Activated CD8-positive, alpha-beta memory T cell treated with anti-CD3 and anti-CD28 coated beads, Interleukin-2, amount 50 U/mL, for 1 hour (primary cell): ENCODE results near the gene FAM170B.

Experiments used
- DNase-seq: peaks from one replicate; pipeline ENCODE4 v3.0.0-alpha.2; 2020; ENCODE audit errors: extremely low read depth

FAM170B gene

DNA sequence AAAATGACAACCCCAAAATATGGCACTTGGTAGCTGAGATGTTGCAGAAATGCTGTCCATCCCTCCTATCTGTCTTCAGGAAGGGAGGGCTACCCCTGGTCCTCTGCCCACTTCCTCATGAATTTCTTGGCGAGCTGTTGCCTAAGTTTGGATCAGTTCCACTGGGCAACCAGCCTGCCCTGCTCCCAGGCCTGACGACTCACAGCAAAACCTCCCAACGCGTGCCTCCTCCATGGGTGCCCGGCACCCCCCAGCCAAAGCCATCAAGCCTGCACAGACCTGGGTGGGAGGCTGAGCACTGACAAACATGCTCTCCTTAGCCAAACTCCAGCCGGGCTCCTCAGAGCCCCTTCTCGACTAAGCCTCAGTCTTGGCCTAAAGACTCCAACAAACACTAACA is 27.4 kb downstream of the FAM170B start:
- no peak for DNase-seq

DNA sequence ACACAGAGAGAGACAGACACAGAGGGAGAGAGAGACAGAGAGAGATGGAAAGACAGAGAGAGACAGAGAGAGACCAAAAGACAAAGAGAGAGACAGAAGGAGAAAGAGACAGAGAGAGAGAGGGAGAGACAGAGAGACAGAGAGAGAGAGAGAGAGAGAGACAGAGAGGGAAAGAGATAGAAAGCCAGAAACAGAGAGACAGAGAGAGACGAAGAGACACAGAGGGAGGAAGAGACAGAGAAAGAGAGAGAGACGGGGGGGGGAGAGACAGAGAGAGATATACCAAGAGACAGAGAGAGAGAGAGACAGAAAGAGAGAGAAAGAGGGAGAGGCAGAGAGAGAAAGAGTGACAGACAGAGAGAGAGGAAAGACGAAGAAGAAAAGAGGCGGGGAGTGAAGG is 28.7 kb downstream of the FAM170B start:
- DNase-seq: no peak

DNA sequence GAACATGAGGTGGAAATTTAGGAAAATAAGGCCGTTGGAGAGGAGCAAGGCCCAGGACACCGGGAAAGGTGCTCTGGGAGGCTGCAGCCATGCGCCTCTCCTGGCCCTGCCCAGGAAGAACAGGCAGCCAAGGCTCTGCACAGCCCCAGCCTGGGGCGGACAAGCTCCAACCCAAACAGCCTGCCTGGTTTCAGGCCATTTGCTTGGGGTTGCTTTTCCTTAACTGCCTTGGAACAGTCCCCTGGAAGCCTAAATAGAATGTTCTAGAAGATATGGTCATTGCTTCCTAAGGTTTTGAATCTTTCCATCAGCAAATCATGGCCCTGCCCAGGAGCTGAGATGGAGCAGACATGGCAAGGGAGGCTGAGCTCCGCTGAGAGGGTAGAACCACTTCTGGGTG is 29.5 kb downstream of the FAM170B start:
- DNase-seq: no peak

DNA sequence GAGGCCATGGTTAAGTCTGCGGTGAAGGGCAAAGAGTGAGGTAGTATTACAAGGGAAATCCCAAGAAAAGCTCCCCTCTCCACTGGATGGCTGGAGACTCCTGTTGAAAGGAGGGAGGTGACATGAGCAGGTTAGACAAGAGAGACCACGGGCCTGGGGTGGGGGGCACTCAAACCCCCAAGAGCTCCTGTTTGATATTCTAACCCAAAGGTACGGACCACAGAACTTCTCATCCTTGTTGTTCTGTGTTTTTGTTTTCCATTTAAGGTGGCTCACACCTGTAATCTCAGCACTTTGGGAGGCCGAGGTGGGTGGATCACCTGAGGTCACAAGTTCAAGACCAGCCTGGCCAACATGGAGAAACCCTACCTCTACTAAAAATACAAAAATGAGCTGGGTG is 30.1 kb downstream of the FAM170B start:
- DNase-seq: no peak

DNA sequence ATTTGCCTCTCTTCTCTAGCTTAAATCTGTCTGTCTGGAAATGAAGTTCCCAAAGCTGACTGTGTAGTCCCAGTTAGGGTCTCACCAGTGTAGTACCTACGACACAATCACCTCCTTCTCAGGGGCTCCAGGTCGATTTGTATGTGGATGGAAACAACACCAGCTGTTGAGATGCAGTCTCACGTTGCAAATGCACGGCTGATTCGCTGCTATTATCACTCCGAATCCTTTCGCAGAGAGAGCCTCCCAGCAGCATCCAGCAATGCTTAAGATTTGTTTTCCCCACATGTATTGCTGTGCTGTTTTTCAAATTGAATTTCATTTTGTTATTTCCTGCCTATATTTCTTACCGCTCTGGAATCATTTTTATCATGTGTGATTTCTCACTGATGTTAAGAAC is 34.8 kb downstream of the FAM170B start:
- DNase-seq: no peak

DNA sequence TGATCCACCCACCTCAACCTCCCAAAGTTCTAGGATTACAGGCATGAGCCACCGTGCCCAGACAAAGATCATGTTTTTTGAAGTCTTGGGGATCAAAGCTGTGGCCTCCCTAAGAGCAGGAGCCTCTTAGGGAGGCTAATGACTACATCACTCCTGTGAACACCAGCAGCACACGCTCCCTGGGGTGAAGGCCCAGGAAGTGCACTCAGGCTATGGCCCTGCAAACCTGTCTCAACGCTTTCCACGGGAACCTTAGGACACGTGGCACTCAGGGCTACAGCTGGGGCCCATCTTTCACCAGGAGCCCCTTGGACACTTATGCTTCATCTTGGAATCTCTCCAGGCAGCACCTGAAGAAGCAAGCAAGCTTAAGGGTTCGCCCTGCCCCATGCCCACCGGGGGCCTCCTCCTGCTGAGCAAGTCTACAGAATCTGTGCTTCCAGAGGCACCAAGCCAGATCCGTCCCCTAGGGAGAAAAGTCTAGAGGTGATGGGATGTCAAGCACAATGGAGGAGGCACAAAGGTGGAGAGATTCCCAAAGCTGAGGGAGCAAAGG is 36.9 kb downstream of the FAM170B start:
- DNase-seq: no peak

DNA sequence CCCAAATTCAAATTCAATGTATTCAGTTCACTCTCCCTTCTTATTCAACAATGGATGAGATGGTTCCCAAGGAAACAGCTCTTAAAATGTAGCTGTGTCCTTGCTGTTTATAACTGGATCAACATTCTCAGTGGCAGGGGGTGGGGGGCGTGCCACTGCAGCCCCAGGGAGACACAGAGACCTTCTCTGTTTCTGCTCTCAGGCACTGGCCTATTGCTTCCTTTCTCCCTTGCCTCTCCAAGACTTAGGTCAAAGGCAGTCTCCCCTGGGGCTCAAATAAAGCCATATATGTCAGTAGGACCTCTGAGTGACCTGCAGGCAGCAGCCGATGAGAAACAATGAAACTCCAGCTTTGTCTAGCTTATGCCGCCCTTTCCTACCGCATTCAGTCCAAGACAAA is 39.2 kb downstream of the FAM170B start:
- no peak for DNase-seq

DNA sequence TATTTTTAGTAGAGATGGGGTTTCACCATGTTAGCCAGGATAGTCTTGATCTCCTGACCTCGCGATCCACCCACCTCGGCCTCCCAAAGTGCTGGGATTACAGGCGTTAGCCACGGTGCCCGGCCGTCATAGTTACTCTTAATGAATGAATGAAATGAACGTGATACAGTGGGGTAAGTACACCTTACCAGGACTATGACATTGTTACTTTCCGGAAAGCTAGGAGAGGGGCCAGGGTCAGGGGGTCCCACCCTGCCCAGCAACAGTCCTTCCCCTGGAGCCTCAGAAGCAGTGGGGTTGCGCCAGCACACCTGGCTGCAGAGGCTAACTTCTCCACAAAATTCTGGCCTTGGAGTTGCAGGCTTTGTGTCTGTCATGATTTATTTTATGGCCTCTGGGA is 39.9 kb downstream of the FAM170B start:
- no peak for DNase-seq

DNA sequence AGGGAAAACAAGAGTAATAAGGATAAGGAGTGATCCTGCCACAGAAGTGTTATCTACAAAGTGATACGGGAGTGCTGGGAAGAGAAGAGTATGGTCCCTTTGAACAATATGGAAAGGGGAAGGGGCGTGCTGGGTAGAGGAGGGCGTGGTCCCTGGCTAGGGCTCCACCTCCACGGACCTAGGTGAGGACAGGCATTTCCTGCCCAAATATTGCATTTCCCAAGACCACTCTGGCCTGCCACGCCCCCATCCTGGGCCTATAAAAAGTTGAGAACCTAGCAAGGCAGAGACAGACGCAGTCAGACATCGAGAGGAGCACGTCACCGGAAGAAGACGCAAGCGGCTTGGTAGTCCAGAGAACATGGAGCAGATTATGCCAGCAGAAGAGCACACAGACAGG is 41.3 kb downstream of the FAM170B start:
- DNase-seq: no peak

DNA sequence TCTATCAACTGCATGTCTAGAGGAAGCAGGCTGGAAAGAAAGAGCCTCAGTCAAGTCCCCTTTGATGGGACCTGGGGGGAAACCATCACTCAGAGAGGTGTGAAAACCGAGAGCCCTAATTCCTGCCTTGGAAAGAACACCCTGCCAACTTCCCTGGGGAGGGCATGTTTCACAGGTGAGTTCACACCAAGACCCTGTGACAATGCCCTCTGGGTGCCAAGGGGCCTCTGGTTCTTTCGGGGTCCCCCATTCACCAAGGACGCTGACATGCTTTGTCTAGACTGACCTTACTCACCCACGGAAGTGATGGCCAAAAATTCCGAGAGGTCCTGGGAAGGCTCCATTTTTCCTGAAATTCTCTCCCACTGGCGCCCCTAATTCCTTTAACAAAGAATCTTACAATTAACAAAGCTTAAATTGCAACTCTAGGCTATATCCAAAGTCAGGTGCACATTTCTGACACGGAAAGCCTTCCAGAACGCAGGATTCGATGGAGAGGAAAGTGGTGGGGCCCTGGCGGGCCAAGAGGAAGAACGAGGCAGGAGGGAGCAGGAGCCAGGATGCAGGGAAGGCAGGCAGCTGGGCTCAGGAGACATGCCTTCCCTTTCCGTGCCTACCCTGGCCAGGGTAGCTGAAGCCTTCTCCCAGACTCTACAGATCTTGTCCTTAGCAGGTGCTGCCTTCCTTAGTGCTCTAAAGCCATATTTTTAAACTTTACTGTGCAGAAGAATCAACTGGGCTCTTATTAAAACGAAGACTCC is 42.2 kb downstream of the FAM170B start:
- DNase-seq: no peak

DNA sequence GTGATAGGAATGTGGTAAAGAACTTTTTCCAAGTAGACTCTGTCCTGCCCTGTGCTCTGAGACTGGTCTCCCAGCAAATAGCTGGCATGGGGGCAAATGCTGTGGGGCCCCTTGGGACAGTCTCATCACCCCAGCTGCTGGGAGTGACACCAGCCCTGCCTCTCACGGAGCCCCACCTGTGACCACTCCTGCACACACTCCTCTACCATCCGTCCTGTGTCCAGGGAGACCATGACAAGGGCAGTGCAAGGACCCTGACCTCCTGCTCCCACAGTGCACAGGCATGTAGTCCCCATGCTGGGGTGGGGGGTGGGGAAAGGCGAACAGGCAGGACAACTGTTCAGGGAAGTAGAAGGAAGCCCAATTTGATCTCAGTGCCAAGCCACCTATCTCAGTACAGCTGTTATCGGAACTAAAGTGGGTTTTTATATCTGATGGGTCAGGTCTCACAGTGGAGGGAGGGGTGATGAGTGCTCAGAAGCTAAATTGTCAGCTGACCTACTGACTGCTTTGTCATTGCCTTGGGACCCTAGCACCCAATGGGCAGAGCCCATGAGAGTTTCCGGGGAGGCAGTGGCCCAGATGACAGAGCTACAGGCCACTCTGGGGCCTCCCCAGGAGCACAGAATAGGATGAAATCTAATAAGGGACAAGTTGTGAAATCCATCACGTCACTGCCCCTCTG is 43.0 kb downstream of the FAM170B start:
- no peak for DNase-seq

DNA sequence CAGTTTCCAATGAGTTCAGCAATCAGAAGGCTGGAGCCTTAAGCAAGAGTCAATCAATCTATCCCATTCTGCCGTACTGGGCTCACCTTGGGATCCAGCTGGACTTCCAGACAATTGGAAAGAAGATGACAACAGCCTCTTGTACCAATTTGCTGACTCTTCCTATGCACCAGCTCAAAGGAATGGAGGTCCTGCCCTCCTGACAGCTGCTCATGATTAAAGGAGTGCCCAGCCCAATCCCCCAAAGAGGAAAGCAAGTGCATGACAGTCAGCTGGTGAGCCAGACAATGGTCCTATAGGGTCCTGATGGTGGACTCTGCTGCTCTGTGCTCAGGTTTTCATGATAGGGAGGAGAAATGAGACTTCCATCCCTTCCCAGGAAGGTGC is 43.6 kb downstream of the FAM170B start:
- no peak for DNase-seq

DNA sequence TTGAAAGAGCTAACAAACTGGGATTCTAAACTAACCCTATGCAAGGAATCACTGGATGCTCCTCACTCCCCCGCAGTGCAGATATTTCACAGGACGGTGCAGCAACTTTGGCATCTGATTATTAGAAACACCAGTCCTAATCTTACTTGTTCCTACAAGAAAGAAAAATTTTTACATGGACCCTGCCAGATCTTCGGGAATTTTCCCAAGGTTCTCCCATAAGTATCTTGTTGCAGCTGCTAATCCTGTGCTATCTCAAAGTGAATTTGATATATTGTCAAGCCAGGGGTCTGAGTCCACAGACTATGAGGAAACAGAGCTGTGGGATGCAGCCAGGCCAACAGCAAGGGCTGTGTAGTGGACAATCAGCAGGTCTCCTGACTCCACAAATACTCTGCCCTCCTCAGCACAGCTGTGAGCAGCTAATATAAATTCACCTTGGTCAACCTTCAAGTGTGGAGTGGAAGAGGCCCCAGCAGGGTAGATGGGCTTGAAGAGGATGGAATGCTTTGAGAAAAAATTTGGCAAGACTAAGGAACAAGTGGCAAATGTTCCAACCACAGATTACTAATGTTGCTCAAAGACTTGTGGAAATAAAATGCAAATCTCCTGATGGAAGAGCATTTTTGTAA is 44.1 kb downstream of the FAM170B start:
- no peak for DNase-seq

DNA sequence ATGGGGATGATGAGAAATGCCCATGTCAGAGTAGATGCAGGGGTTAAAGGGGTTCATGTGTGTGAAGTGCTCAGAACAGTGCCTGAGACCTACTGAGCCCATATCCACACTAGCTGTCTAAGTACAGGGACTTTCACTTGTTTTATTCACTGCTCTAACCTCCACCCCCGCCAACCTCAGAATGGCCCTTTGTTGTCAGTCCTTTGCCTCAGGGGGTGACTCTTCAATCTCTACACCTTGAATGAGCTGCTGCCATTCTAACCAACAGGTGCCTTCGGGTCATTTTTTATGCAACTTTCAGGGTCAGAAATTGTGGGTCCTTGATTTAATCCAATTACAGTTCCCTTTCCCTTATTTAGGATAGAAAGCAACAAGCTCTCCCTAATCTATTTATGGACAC is 44.7 kb downstream of the FAM170B start:
- no peak for DNase-seq

DNA sequence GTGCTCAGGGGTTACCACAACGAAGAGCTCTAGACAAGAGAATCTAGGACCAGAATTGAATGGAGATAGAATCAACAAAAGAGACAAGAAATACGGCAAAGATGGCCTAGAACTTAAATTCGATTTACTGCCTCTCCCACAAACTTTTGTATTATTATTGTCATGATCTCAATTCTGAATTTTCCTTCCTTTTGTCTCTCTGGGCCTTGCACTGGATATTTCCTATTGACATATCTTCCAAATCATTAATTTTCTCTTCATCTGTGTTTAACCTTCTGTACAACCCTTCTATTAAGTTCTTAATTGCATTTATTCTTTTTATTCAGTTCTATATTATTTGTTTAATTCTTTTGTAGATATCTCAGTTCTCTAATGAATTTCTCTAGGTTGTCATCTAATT is 46.9 kb downstream of the FAM170B start:
- DNase-seq: no peak

DNA sequence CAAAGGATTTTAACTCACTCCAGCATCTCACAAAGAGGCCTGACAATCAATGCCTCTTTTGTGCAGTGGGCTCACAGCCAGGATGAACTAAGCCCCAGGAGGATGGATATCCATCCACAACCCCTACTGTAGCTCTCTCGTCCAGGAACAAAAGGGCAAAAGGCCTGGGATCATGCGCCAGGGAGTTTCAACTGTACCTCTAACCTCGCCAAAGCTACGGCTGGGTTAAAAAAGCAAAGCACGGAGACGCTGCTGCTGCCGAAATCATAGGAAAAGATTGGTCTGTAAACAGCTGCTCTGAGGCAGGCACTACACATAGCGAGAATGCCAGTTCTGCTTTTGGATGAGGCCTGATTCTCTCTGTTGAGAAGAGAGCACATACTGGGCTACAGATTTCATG is 50.6 kb downstream of the FAM170B start:
- DNase-seq: no peak

DNA sequence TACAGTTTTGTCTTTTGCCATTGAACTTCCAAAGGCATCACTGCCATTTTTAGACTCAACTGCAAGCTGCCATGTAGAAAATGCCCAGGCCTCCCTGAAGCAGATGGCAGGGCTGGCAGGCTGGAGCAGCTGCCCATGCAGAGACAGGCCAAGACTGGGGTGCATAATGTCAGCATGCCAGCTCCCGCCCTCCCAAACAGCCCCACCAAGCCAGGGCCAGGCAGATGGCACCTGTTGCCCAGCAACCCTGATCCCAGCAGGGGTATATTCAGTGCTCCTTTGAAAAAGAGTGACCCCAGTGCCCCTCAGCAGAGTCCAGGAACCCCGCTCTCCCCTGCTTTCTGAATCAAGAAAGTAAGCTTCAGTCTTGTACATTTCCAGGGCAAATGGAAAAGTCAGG is 51.1 kb downstream of the FAM170B start:
- no peak for DNase-seq

DNA sequence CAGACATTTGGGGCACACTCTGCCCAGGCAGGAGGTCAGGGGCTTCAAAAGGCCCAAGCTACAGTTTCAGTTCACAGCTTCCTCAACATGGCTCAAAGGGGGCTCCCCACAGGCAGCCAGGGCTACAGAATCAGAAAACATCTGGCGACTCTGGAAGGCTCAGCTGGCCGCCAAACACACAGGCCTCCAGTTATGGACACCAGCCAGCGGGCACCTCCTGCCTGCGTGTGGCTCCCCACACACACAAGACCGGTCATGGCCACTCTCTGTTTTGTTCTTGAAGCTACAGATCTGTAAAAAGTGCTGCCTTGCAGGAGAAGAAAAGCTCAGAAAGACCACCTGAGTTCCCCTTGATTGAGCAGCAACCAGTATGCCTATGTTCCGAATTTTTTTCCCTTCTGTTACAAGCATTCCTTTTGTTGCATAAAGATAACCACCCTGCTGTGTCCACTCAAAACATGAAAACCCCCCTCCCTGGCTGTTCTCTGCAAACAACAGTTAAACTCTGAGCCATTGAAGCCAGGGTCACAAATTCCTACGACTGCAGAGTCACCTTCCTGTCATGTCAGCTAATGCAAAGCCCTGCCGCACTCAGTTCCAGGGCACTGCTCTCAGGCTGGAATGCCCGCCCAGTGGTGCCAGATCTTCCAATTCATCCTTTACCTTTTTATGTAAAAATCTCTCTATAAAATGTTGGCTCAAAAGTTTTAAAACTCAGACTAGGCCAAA is 52.1 kb downstream of the FAM170B start:
- no peak for DNase-seq
